OCI-LY3 (cell line): ENCODE data around the gene PCSK6.

ENCODE experiments used
- EZH2phosphoT487 ChIP-seq: fragments of 200-600 bp; shearing (Covaris generic); IDR thresholded peaks from 2 replicates; pipeline ENCODE4 v1.6.1; 2018; ENCODE audit warnings: antibody characterized with exemption, mixed run types, low read depth
- TF ChIP-seq, protein P1 (sequence below): fragments of 200-600, 300-600 bp; sonication (generic); IDR thresholded peaks from 2 replicates; pipeline ENCODE4 v1.5.1; 2014; ENCODE audit warnings: antibody characterized with exemption, low read length, low read depth

DNA sequence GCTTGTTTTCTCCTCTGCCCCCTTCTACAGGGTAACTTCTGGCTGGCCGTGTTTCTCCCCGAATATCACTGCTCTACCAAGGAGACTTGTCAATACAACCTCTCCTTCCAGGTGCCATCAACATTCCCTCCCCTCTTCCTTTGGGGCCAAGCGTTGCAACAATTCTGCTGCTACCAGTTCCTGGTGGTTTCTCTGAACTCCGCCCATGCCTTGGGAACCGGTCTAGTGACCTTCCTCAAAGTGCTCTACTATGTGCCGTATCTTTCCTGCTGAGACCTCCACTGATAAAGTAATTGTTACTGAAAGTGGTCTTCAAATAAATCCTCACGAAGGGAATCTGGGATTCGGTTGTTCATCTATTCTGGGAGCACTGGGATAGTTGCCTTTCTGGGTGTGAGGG lies 26.2 kb downstream of the PCSK6 start:
- TF ChIP-seq, protein P1, sequence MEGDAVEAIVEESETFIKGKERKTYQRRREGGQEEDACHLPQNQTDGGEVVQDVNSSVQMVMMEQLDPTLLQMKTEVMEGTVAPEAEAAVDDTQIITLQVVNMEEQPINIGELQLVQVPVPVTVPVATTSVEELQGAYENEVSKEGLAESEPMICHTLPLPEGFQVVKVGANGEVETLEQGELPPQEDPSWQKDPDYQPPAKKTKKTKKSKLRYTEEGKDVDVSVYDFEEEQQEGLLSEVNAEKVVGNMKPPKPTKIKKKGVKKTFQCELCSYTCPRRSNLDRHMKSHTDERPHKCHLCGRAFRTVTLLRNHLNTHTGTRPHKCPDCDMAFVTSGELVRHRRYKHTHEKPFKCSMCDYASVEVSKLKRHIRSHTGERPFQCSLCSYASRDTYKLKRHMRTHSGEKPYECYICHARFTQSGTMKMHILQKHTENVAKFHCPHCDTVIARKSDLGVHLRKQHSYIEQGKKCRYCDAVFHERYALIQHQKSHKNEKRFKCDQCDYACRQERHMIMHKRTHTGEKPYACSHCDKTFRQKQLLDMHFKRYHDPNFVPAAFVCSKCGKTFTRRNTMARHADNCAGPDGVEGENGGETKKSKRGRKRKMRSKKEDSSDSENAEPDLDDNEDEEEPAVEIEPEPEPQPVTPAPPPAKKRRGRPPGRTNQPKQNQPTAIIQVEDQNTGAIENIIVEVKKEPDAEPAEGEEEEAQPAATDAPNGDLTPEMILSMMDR: no peak
- no peak for TF ChIP-seq EZH2phosphoT487
